Parathyroid adenoma (tissue), 2 donors: ENCODE results near the gene ACTRT2.

ENCODE experiments used
- H2AFZ ChIP-seq: fragments of 300-600 bp; sonication (generic); one replicate; pipeline ENCODE4 v1.7.0; 2017; ENCODE audit warnings: antibody characterized with exemption, mild to moderate bottlenecking
- H3K27ac ChIP-seq: fragments of 300-600 bp; sonication (generic); one replicate; pipeline ENCODE4 v1.7.0; 2017
- H3K27me3 ChIP-seq: fragments of 300-600 bp; sonication (generic); one replicate; pipeline ENCODE4 v1.7.0; 2017; ENCODE audit warnings: low read length; ENCODE audit not compliant: control insufficient read depth, insufficient read depth
- H3K36me3 ChIP-seq: fragments of 300-600 bp; sonication (generic); one replicate; pipeline ENCODE4 v1.7.0; 2017; ENCODE audit warnings: low read length; ENCODE audit not compliant: control insufficient read depth, insufficient read depth
- H3K4me1 ChIP-seq: fragments of 300-600 bp; sonication (generic); one replicate; pipeline ENCODE4 v1.7.0; 2017; ENCODE audit warnings: control low read depth
- H3K4me2 ChIP-seq: fragments of 300-600 bp; sonication (generic); one replicate; pipeline ENCODE4 v1.7.0; 2017; ENCODE audit warnings: low read length
- H3K4me3 ChIP-seq: fragments of 300-600 bp; sonication (generic); one replicate; pipeline ENCODE4 v1.7.0; 2017; ENCODE audit warnings: low read depth, low read length
- H3K79me2 ChIP-seq: fragments of 300-600 bp; sonication (generic); one replicate; pipeline ENCODE4 v1.7.0; 2017; ENCODE audit warnings: control low read depth
- H3K9ac ChIP-seq: fragments of 300-600 bp; sonication (generic); one replicate; pipeline ENCODE4 v1.7.0; 2017; ENCODE audit warnings: mild to moderate bottlenecking
- H3K9me3 ChIP-seq: fragments of 300-600 bp; sonication (generic); one replicate; pipeline ENCODE4 v1.7.0; 2017; ENCODE audit warnings: low read length; ENCODE audit not compliant: control insufficient read depth
- CTCF ChIP-seq: fragments of 300-600 bp; sonication (generic); IDR thresholded peaks from one replicate; pipeline ENCODE4 v1.7.0; 2017; ENCODE audit warnings: antibody characterized with exemption, mild to moderate bottlenecking
- donor health status: primary hyperparathyroidism.

ACTRT2 gene

GRCh38 chr1:3060127-3060526, 38.9 kb downstream of the ACTRT2 start:
- H3K79me2 ChIP-seq: no peaks in the 10 kb centered on the region
- no peak overlapping the region for H3K9ac ChIP-seq
- no peak overlapping the region for H2AFZ ChIP-seq
- H3K9me3 ChIP-seq: no peaks in the 10 kb centered on the region
- no peak overlapping the region for H3K27ac ChIP-seq
- H3K4me3 ChIP-seq: no peak overlapping the region
- H3K27me3 ChIP-seq: no peaks in the 10 kb centered on the region
- no peak for TF ChIP-seq CTCF
- no peaks in the 10 kb centered on the region for H3K4me1 ChIP-seq
- H3K36me3 ChIP-seq: no peaks in the 10 kb centered on the region
- H3K4me2 ChIP-seq: no peak overlapping the region

GRCh38 chr1:3060601-3061551, 39.6 kb downstream of the ACTRT2 start:
- Histone ChIP-seq H3K4me1 (no peaks in the 10 kb centered on the region), H2AFZ (no peak overlapping the region), H3K9me3 (no peaks in the 10 kb centered on the region), H3K9ac (no peak overlapping the region), H3K36me3 (no peaks in the 10 kb centered on the region), H3K27me3 (no peaks in the 10 kb centered on the region), H3K79me2 (no peaks in the 10 kb centered on the region), H3K4me2 (no peak overlapping the region), H3K4me3 (no peak overlapping the region), H3K27ac (no peak overlapping the region)
- TF ChIP-seq CTCF: no peak

- H3K36me3 ChIP-seq: no peaks in the 10 kb centered on the region
- no peak overlapping the region for H2AFZ ChIP-seq
- H3K4me3 ChIP-seq: no peak overlapping the region
- no peak for TF ChIP-seq CTCF
- H3K79me2 ChIP-seq: no peaks in the 10 kb centered on the region
- H3K4me2 ChIP-seq: no peak overlapping the region
- no peaks in the 10 kb centered on the region for H3K27me3 ChIP-seq
- no peak overlapping the region for H3K9ac ChIP-seq
- H3K27ac ChIP-seq: no peak overlapping the region
- H3K4me1 ChIP-seq: no peaks in the 10 kb centered on the region
- no peaks in the 10 kb centered on the region for H3K9me3 ChIP-seq
Measured at GRCh38 chr1:3061566-3061965, 40.3 kb downstream of the ACTRT2 start.

DNA sequence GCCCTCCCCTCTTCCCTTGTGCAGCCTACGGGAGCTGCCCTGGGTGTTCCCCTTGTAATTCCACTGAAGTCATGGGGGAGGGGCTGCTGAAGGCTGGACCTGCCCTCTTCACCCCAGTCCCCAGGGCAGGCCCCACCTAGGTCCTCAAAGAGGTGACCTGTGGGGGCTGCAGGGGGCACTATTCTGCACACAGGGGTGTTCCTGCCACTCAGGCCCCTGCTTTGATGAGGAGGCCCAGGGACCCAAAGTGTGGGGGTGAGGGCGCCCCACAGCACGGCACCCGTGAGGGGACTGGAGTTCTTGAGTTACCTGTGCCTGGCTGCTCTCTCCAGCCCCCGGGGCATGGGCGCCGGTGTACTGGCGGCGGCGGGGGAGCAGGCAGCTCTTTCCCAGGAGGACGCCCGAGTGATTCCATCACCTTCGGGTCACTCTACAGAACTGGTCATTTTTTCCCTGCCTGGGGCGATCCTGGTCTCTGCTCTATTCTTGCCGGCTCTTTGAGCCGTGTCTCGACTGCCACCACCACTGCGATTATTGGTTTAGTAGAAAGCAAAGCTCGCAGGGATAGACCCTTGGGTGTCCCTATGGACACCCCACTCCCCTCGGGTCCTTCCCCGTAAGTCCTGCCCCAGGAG, 40.8 kb downstream of the ACTRT2 start:
- H3K9me3 ChIP-seq: no peaks in the 10 kb centered on the region
- H3K9ac ChIP-seq: no peak overlapping the region
- no peak overlapping the region for H3K4me3 ChIP-seq
- H3K4me2 ChIP-seq: no peak overlapping the region
- H3K27ac ChIP-seq: no peak overlapping the region
- no peaks in the 10 kb centered on the region for H3K79me2 ChIP-seq
- H2AFZ ChIP-seq: no peak overlapping the region
- TF ChIP-seq CTCF: no peak
- H3K4me1 ChIP-seq: no peaks in the 10 kb centered on the region
- H3K27me3 ChIP-seq: no peaks in the 10 kb centered on the region
- H3K36me3 ChIP-seq: no peaks in the 10 kb centered on the region
